Thymus (tissue), 11 donors: Measurements from ENCODE around the gene PSMF1. TPM values are rescaled to one million over a fixed set of nuclear protein-coding genes. Genes with fewer than 3 reads are reported as not detected.

Source experiments
- DNase-seq, 9 donors: peaks; one replicate each; pipeline ENCODE4 v3.0.0-alpha.2; 2013; ENCODE audit warnings: low spot score in 9 of 9, low read depth in 6 of 9, missing footprints in 1 of 9
- H3K27ac ChIP-seq, 2 donors: one replicate each; pipeline ENCODE4 v1.5.1; 2013; ENCODE audit warnings: control low read depth in 1 of 2, low read depth in 1 of 2, low read length in 1 of 2, mild to moderate bottlenecking in 1 of 2, moderate library complexity in 1 of 2
- H3K27me3 ChIP-seq, 2 donors: one replicate each; pipeline ENCODE4 v1.5.1; 2013; ENCODE audit warnings: low read length in 1 of 2; ENCODE audit not compliant: control insufficient read depth in 2 of 2, insufficient read depth in 1 of 2
- H3K36me3 ChIP-seq, 2 donors: one replicate each; pipeline ENCODE4 v1.5.1; 2013; ENCODE audit warnings: low read length in 1 of 2, mild to moderate bottlenecking in 1 of 2, moderate library complexity in 1 of 2; ENCODE audit not compliant: control insufficient read depth in 2 of 2, insufficient read depth in 2 of 2
- H3K4me1 ChIP-seq, 2 donors: one replicate each; pipeline ENCODE4 v1.5.1; 2013; ENCODE audit warnings: low read length in 2 of 2; ENCODE audit not compliant: control insufficient read depth in 2 of 2, insufficient read depth in 2 of 2
- H3K4me3 ChIP-seq, 2 donors: one replicate each; pipeline ENCODE4 v1.5.1; 2013; ENCODE audit warnings: low read length in 2 of 2, control low read depth in 1 of 2, mild to moderate bottlenecking in 1 of 2
- H3K9me3 ChIP-seq, 2 donors: one replicate each; pipeline ENCODE4 v1.5.1; 2013; ENCODE audit warnings: low read length in 1 of 2, mild to moderate bottlenecking in 1 of 2; ENCODE audit not compliant: control insufficient read depth in 2 of 2, insufficient read depth in 1 of 2
- WGBS: extraction: QIAGEN DNeasy Blood & Tissue Kit; methylation state at CpG from one replicate; pipeline ENCODE4 v1.1.7; 2013; 5-methylcytosine and 5-hydroxymethylcytosine counted together
- polyA plus RNA-seq: library from polyadenylated mRNA; stranded (reverse); fragments of 200-250 nt; gene quantifications from one replicate; pipeline ENCODE4 v1.2.3, GENCODE V29; 2013
- total RNA-seq: library from RNA; stranded (reverse); fragments of 120-200 nt; gene quantifications from one replicate; pipeline ENCODE4 v1.2.4, GENCODE V29; 2013
- donor health status: healthy.

The PSMF1 gene
- total and polyA plus RNA-seq, 2 donors: 30.0 to 47.3 TPM

DNA sequence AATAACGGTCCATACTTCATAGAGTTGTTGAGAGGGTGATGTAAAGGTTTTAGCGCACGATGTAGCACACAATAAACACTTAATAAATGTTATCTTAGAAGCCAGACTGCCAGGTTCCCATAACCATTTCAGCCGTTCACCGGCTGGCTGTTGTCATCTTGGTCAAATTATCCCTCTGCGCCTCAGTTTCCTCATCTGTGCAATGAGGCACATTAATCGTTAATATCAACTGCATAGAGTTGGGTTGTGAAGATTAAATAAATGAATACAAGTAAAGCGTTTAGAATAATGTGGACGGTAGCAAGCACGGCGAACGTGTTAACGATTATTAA, 432 bp upstream of the PSMF1 start:
- 27% methylated on average over 13 of the region's 13 CpGs for WGBS
- peaks cover 36 to 38% of the 10 kb centered on the region in 2 donors for H3K4me1 ChIP-seq
- no peak for DNase-seq

DNA sequence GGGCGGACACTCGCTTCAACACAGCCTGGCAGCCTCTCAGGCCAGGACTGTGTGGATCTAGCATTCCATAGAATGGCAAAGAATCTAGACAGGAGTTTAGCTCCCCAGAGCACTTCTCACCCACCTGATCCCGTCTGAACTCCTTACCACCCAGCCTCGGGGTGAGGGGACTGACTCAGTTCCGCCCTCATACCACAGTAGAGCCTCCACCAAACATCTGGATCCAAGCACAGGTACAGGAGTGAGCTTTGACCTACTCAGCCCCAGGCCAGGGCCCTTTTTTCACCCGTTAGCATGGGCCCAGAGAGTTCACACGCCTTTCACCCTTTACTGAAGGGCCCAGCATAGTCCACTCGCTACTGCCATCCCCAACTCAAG, 715 bp downstream of the PSMF1 start:
- H3K27me3 ChIP-seq: no peaks in the 10 kb centered on the region
- peaks cover 36 to 38% of the 10 kb centered on the region in 2 donors for H3K4me1 ChIP-seq
- H3K27ac ChIP-seq: peak overlapping the region; percentile 1 to 86
- H3K4me3 ChIP-seq: peak overlapping the region; percentile 80 to 100
- no peak for DNase-seq
- H3K9me3 ChIP-seq: no peaks in the 10 kb centered on the region
- H3K36me3 ChIP-seq: peaks cover 7 to 25% of the 10 kb centered on the region in 2 donors
- 30% methylated on average over 8 of the region's 8 CpGs for WGBS

More for the DNA sequence above, 432 bp upstream of the PSMF1 start:
- Histone ChIP-seq H3K36me3 (peaks cover 7 to 15% of the 10 kb centered on the region in 2 donors), H3K4me3 (peak overlapping the region; percentile 80 to 100), H3K27me3 (no peaks in the 10 kb centered on the region), H3K9me3 (no peaks in the 10 kb centered on the region), H3K27ac (peak overlapping the region in 1 of 2 donors; percentile 33)

DNA sequence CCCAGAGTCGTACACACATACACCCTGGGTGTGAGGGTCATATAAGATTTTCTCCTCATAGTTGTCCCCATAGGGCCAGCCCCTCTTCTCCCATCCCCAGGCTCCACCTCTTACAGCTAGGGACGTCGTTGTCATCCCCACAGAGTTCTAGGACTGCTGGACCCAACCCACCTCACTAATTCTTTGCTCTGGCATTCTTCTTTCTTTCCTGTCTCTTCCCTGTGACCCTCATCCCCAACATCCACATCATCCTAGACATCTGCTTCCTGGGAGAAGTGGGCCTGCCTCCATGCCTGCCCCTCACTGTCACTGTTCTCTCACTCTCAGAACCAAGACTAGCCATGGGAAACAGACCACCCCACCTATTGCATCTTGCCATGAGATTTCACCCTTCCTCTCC, 1.1 kb downstream of the PSMF1 start:
- no peaks in the 10 kb centered on the region for H3K27me3 ChIP-seq
- WGBS: 69% methylated on average over 3 of the region's 3 CpGs
- peaks cover 7 to 27% of the 10 kb centered on the region in 2 donors for H3K36me3 ChIP-seq
- H3K4me3 ChIP-seq: peak overlapping the region; percentile 80 to 100
- H3K9me3 ChIP-seq: no peaks in the 10 kb centered on the region
- DNase-seq: no peak
- no peak overlapping the region for H3K27ac ChIP-seq
- H3K4me1 ChIP-seq: peaks cover 36 to 38% of the 10 kb centered on the region in 2 donors

DNA sequence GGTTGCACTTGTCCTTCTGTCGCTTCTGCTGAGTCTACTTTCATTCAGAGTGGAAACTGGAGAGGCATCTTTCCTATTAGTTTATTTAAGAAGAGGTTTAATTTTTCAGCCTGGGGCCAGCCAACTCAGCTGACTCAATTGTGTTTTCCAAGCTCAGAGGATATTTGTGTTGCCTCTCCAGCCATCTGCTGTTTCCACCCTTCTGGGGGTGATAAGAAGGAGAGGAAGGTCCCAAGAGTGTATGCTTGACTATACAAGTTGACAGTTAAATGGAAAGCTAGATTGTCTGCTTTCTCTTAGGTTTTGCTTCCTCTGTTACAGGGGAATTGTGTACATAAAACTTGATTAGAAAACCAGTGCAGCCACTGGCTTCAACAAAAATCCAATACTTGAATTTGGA, 3.0 kb downstream of the PSMF1 start:
- Histone ChIP-seq H3K36me3 (peaks cover 16 to 42% of the 10 kb centered on the region in 2 donors), H3K4me1 (peaks cover 36 to 38% of the 10 kb centered on the region in 2 donors), H3K27ac (peak overlapping the region in 1 of 2 donors; percentile 57), H3K9me3 (no peaks in the 10 kb centered on the region), H3K27me3 (no peaks in the 10 kb centered on the region), H3K4me3 (no peak overlapping the region)
- DNase-seq: no peak
- WGBS: 88% methylated on average over 1 of the region's 1 CpG

DNA sequence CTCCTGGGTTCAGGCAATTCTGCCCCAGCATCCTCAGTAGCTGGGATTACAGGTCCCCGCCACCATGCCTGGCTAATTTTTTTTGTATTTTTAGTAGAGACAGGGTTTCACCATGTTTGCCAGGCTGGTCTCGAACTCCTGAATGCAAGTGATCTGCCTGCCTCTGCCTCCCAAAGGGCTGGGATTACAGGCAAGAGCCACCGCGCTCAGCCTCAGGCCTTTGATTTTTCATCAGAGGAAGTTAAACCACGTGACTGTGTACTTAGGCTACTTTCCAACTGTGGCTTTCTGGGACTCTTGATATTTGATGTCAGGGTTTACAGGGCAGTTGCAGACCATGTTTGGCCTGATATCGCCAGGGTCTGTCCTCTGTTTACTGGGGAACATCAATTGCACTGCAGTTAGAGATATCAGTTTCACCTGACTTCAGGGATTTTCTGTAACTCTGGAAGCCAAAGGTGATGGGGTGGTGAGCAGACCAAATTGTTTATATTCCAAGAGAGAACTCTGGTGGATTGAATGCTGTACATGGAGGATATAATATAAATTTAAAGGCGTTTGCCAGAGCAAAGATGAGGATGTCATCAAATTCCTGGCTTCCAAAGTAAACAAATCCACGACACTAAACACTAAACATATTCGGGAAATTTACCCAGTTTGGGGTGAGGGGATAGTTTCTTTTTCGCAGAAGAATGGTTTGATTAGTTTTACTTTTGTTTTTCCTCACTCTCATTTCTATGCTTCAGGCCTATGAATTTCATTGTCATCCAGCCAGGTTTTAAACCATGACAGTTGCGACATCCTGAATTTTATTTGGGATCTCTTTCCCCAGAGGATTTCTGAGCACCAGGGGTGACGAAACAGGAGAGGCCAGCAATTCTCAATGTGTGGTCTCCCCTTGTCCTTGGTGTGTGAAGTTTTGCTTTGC, 4.2 kb downstream of the PSMF1 start:
- Histone ChIP-seq H3K4me1 (peaks cover 35 to 36% of the 10 kb centered on the region in 2 donors), H3K36me3 (peaks cover 28 to 54% of the 10 kb centered on the region in 2 donors), H3K27ac (peak overlapping the region in 1 of 2 donors; percentile 57), H3K27me3 (no peaks in the 10 kb centered on the region), H3K4me3 (no peak overlapping the region), H3K9me3 (no peaks in the 10 kb centered on the region)
- 63% methylated on average over 12 of the region's 12 CpGs for WGBS
- peak in 1 of 9 donors; percentile 39 for DNase-seq

DNA sequence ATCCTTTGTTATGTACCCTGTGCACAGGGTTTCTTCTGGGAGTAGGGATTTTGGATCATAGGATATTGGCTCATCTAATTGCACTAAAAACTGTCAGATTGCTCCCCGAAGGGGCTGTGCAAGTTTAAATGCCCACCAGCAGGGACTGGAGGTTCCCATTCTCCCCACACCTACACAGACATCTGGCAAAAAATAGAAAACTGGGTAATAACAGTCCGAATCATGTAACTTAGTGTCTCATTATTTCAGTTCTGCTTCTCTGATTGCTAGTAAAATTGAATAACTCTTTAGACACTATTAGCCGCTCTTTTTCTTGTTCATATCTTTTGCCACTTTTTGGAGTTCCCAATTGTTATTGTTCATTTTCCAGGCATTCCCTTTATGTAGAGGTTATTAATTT, 5.3 kb downstream of the PSMF1 start:
- no peak overlapping the region for H3K27ac ChIP-seq

DNA sequence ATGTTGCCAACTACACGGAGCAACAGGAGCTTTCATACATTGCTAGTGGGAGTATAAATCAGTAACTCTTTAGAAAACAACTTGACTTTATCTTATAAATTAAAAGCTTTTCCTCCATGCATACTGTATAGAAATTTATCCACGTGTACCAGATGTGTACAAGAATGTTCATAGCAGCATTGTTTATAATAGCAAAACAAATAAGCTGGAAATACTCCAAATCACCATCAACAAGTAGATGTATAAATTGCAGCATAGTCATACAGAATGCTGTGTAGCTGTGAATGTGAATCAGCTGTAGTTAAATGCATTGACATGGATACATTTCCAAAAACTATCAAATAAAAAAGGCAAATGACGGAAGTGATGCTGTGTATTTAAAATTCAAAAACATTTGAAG, 6.0 kb downstream of the PSMF1 start:
- Histone ChIP-seq H3K36me3 (peaks cover 38 to 68% of the 10 kb centered on the region in 2 donors), H3K27me3 (no peaks in the 10 kb centered on the region), H3K9me3 (no peaks in the 10 kb centered on the region), H3K27ac (no peak overlapping the region), H3K4me3 (no peak overlapping the region), H3K4me1 (peaks cover 25 to 26% of the 10 kb centered on the region in 2 donors)
- no peak for DNase-seq
- WGBS: 65% methylated on average over 3 of the region's 3 CpGs

More for the DNA sequence above, 5.3 kb downstream of the PSMF1 start:
- Histone ChIP-seq H3K9me3 (no peaks in the 10 kb centered on the region), H3K4me1 (peaks cover 30 to 32% of the 10 kb centered on the region in 2 donors), H3K36me3 (peaks cover 33 to 63% of the 10 kb centered on the region in 2 donors), H3K4me3 (no peak overlapping the region), H3K27me3 (no peaks in the 10 kb centered on the region)
- no peak for DNase-seq
- 93% methylated on average over 3 of the region's 3 CpGs for WGBS

DNA sequence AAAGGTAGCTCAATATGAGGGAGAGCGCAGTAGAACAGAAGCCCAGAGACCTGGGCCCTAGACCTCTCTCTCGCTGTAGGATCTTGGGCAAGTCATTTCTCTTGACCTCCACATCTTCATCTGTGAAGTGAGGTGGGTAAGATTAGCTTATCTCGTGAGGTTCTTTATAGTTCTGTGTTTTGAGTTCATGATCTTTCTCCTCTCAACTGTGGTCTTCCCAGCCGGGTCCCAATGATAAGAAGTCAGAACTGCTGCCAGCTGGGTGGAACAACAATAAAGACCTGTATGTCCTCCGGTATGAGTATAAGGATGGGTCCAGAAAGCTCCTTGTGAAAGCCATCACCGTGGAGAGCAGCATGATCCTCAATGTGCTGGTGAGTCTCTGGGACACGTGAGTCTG, 6.9 kb downstream of the PSMF1 start:
- peaks cover 18 to 19% of the 10 kb centered on the region in 2 donors for H3K4me1 ChIP-seq
- H3K36me3 ChIP-seq: peaks cover 40 to 73% of the 10 kb centered on the region in 2 donors
- no peaks in the 10 kb centered on the region for H3K9me3 ChIP-seq

DNA sequence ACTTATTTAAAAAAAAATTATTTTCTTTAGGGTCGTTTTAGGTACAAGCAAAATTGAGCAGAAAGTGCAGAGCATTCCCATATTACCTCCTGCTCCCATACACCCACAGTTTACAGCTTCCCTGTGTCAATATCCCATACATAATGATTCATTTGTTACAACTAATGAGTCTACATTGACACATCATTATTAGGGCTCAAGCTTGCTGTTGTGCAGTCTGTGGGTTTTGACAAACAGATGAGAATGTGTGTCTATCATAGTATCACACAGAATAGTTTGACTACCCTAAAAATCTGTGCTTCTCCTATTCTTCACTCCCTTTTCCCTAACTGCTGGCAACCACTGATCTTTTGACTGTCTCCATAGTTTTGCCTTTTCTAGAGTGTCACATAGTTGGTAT, 9.4 kb downstream of the PSMF1 start:
- H3K27me3 ChIP-seq: no peaks in the 10 kb centered on the region
- no peak overlapping the region for H3K4me3 ChIP-seq
- 93% methylated on average over 1 of the region's 1 CpG for WGBS
- peaks cover 48 to 79% of the 10 kb centered on the region in 2 donors for H3K36me3 ChIP-seq
- no peak for DNase-seq
- H3K4me1 ChIP-seq: no peaks in the 10 kb centered on the region
- no peak overlapping the region for H3K27ac ChIP-seq
- no peaks in the 10 kb centered on the region for H3K9me3 ChIP-seq

More for the DNA sequence above, 6.9 kb downstream of the PSMF1 start:
- DNase-seq: no peak
- H3K4me3 ChIP-seq: no peak overlapping the region
- 99% methylated on average over 7 of the region's 7 CpGs for WGBS
- no peak overlapping the region for H3K27ac ChIP-seq
- no peaks in the 10 kb centered on the region for H3K27me3 ChIP-seq
